K562 (cell line): Measurements from ENCODE around the gene CPZ. TPM values are rescaled to one million over a fixed set of nuclear protein-coding genes. Genes with fewer than 3 reads are reported as not detected.

Experiments used
- EGR1 ChIP-seq: fragments of 450-650 bp; conservative IDR thresholded peaks from 2 replicates; pipeline ENCODE4 v1.6.1; 2017; ENCODE audit warnings: mild to moderate bottlenecking
- EWSR1 ChIP-seq: fragments of 450-650 bp; IDR thresholded peaks from 2 replicates; pipeline ENCODE4 v1.6.1; 2018; ENCODE audit warnings: borderline replicate concordance, mild to moderate bottlenecking, low read depth, moderate library complexity; ENCODE audit not compliant: partially characterized antibody
- FOXA1 ChIP-seq: fragments of 450-650 bp; IDR thresholded peaks from 2 replicates; pipeline ENCODE4 v1.6.1; 2016; ENCODE audit warnings: mild to moderate bottlenecking, borderline replicate concordance
- HDGF ChIP-seq: fragments of 450-650 bp; IDR thresholded peaks from 2 replicates; pipeline ENCODE4 v1.6.1; 2016
- KLF6 ChIP-seq: fragments of 250-450 bp; sonication (Bioruptor Pico); IDR thresholded peaks from 2 replicates; pipeline ENCODE4 v1.4.0; 2020; ENCODE audit warnings: mild to moderate bottlenecking, moderate library complexity, borderline replicate concordance
- L3MBTL2 ChIP-seq: fragments of 450-650 bp; IDR thresholded peaks from 2 replicates; pipeline ENCODE4 v1.6.1; 2016; ENCODE audit warnings: mild to moderate bottlenecking, moderate library complexity
- MCM2 ChIP-seq: fragments of 450-650 bp; IDR thresholded peaks from 2 replicates; pipeline ENCODE4 v1.6.1; 2017; ENCODE audit warnings: low read depth, mild to moderate bottlenecking
- POLR3G ChIP-seq: IDR thresholded peaks from 2 replicates; pipeline ENCODE4 v1.6.1; 2011; ENCODE audit not compliant: insufficient read length, insufficient replicate concordance; ENCODE audit errors: extremely low read depth
- RBFOX2 ChIP-seq: fragments of 200-400 bp; formaldehyde crosslinking; IDR thresholded peaks from 2 replicates; pipeline ENCODE4 v1.6.1; 2017; ENCODE audit warnings: low read depth, mild to moderate bottlenecking, low read length, moderate library complexity
- SIRT6 ChIP-seq: IDR thresholded peaks from one replicate; pipeline ENCODE4 v1.6.1; 2012; ENCODE audit warnings: low read depth, mild to moderate bottlenecking, control low read depth, inconsistent platforms, low read length, moderate library complexity
- SMAD1 ChIP-seq: fragments of 150-350 bp; IDR thresholded peaks from 2 replicates; pipeline ENCODE4 v1.6.1; 2014; ENCODE audit warnings: low read length, low read depth; ENCODE audit not compliant: partially characterized antibody
- SMARCB1 ChIP-seq: IDR thresholded peaks from 2 replicates; pipeline ENCODE4 v1.6.1; 2011; ENCODE audit warnings: improper control_type of control experiment, low read depth; ENCODE audit not compliant: insufficient read length
- TBP ChIP-seq: optimal IDR thresholded peaks from 2 replicates; pipeline ENCODE3; 2011; ENCODE audit warnings: low read depth, low read length, improper control_type of control experiment
- TGIF2 ChIP-seq: sonication (generic); formaldehyde crosslinking; IDR thresholded peaks from 2 replicates; pipeline ENCODE4 v1.8.1; 2022; ENCODE audit warnings: mild to moderate bottlenecking, missing genetic modification reagents, moderate library complexity
- ZFP1 ChIP-seq: fragments of 450-650 bp; formaldehyde crosslinking; IDR thresholded peaks from 2 replicates; pipeline ENCODE4 v1.4.0; 2020; ENCODE audit warnings: mild to moderate bottlenecking, mixed read lengths
- ZNF121 ChIP-seq: sonication (generic); formaldehyde crosslinking; conservative IDR thresholded peaks from 2 replicates; pipeline ENCODE4 v1.8.0; 2022; ENCODE audit warnings: missing genetic modification reagents
- ZNF212 ChIP-seq: fragments of 450-650 bp; formaldehyde crosslinking; IDR thresholded peaks from 2 replicates; pipeline ENCODE4 v1.4.0; 2020; ENCODE audit warnings: mild to moderate bottlenecking
- ZNF23 ChIP-seq: fragments of 250-450 bp; sonication (Bioruptor Pico); IDR thresholded peaks from 2 replicates; pipeline ENCODE4 v1.4.0; 2020; ENCODE audit warnings: mild to moderate bottlenecking
- ZNF324 ChIP-seq: fragments of 250-450 bp; sonication (Bioruptor Pico); IDR thresholded peaks from 2 replicates; pipeline ENCODE4 v1.4.0; 2020; ENCODE audit warnings: mild to moderate bottlenecking
- ZNF778 ChIP-seq: fragments of 450-650 bp; formaldehyde crosslinking; IDR thresholded peaks from 2 replicates; pipeline ENCODE4 v1.4.0; 2020; ENCODE audit warnings: mild to moderate bottlenecking, moderate library complexity
- polyA plus RNA-seq, 8 experiments: library from polyadenylated mRNA; depleted of rRNA in 4 of 8; stranded (reverse) in 5 of 8; unstranded in 3 of 8; fragments of >200 nt; fragmentation: Nextera tagmentation in 2 of 8; fragmentation: Illumina TruSeq in 1 of 8; extraction: Ambion mirVana in 2 of 8; extraction: Trizol in 1 of 8; gene quantifications; 2 replicates each; pipeline versions ENCODE4 v1.2.1 to v1.2.3, GENCODE V29; 2011 to 2014; ENCODE audit warnings: inconsistent platforms in 1 of 8, missing spikeins in 1 of 8
- total RNA-seq, 7 experiments: library from RNA; depleted of rRNA in 6 of 7; stranded (reverse); fragments of >200 nt in 6 of 7; fragmentation: Illumina TruSeq in 2 of 7; extraction: Trizol in 2 of 7; gene quantifications; 2 replicates each; pipeline versions ENCODE4 v1.2.1 to v1.2.3, GENCODE V29; 2011 to 2021; ENCODE audit warnings: low replicate concordance in 1 of 7
- TF ChIP-seq, protein P1 (sequence below): fragments of 250-450 bp; sonication (Bioruptor Pico); IDR thresholded peaks from 2 replicates; pipeline ENCODE4 v1.4.0; 2020; ENCODE audit warnings: borderline replicate concordance
- TF ChIP-seq, protein P2 (sequence below): sonication (generic); formaldehyde crosslinking; IDR thresholded peaks from 2 replicates; pipeline ENCODE4 v1.8.0; 2022; ENCODE audit warnings: missing genetic modification reagents, mild to moderate bottlenecking, borderline replicate concordance
- TF ChIP-seq, protein P3 (sequence below): fragments of 450-650 bp; conservative IDR thresholded peaks from 2 replicates; pipeline ENCODE4 v1.6.1; 2016; ENCODE audit warnings: missing genetic modification characterization, low read depth, mild to moderate bottlenecking, missing compliant biosample characterization, moderate library complexity

CPZ gene
- total and polyA plus RNA-seq, 9 of the 15 experiments (the other 6 are each of a cell fraction or from before 2014, with no cell fraction given): 0.06 to 2.2 (median 1.2) TPM; not detected in 1

DNA sequence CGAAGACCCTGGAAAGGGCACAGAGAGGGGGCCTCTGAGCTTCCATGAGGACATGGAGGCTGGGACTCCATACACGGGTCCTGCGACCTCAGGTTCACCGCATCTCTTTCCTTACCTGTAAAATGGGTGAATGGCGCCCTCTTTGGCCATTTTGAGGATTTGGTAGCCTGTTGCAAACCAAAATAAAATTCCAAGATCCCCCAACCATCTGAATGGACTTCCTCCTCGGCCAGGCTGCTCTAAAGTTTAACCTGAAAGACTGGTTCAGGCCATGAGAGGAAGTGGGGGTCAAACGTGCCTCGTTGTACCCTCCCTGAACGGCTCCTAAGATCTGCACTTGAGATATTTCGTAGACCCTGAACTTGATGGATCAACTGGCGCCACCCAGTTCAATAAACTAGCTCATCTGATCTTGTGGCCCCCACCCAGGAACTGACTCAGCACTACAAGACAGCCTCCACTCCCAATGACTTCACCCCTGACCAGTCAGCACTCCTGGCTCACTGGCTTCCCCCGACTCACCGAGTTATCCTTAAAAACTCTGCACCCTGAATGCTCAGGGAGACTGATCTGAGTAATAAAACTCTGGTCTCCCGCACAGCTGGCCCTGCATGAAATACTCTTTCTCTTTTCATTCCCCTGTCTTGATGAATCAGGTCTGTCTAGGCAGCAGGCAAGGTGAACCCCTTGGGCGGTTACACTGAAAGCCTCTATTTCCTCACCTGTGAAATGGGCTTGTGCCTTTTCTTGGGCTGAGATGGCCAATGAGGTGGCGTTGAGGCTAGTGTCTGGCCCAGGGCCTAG lies 45.3 kb upstream of the CPZ start (continued):
- TF ChIP-seq, protein P1, sequence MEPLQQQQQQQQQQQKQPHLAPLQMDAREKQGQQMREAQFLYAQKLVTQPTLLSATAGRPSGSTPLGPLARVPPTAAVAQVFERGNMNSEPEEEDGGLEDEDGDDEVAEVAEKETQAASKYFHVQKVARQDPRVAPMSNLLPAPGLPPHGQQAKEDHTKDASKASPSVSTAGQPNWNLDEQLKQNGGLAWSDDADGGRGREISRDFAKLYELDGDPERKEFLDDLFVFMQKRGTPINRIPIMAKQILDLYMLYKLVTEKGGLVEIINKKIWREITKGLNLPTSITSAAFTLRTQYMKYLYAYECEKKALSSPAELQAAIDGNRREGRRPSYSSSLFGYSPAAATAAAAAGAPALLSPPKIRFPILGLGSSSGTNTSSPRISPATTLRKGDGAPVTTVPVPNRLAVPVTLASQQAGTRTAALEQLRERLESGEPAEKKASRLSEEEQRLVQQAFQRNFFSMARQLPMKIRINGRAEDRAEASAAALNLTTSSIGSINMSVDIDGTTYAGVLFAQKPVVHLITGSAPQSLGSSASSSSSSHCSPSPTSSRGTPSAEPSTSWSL (CRISPR knock-in tag): no peak
- TF ChIP-seq, protein P2, sequence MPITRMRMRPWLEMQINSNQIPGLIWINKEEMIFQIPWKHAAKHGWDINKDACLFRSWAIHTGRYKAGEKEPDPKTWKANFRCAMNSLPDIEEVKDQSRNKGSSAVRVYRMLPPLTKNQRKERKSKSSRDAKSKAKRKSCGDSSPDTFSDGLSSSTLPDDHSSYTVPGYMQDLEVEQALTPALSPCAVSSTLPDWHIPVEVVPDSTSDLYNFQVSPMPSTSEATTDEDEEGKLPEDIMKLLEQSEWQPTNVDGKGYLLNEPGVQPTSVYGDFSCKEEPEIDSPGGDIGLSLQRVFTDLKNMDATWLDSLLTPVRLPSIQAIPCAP: no peak
- TF ChIP-seq KLF6 (CRISPR knock-in tag) (no peak), RBFOX2 (no peak), ZFP1 (CRISPR knock-in tag) (no peak), ZNF23 (CRISPR knock-in tag) (no peak), ZNF212 (CRISPR knock-in tag) (no peak), SMARCB1 (no peak), SMAD1 (no peak), MCM2 (no peak), ZNF324 (CRISPR knock-in tag) (no peak), POLR3G (no peak), SIRT6 (no peak), TGIF2 (no peak), EGR1 (no peak), EWSR1 (no peak), ZNF778 (no peak), HDGF (peak; percentile 73; the same call in 1 of the 2 replicates), L3MBTL2 (0 out of 2 replicates have a peak, but pooled peaks have one; percentile 44), TBP (no peak), ZNF121 (CRISPR knock-in tag) (no peak), FOXA1 (no peak)
- TF ChIP-seq, protein P3, sequence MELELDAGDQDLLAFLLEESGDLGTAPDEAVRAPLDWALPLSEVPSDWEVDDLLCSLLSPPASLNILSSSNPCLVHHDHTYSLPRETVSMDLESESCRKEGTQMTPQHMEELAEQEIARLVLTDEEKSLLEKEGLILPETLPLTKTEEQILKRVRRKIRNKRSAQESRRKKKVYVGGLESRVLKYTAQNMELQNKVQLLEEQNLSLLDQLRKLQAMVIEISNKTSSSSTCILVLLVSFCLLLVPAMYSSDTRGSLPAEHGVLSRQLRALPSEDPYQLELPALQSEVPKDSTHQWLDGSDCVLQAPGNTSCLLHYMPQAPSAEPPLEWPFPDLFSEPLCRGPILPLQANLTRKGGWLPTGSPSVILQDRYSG (tag): no peak
